Lung (tissue), 12 donors: Measurements from ENCODE around the gene KCNIP4. TPM values are rescaled to one million over a fixed set of nuclear protein-coding genes. Genes with fewer than 3 reads are reported as not detected.

ENCODE experiments used
- ATAC-seq: fragments of 200-7000 bp; cut with Tn5 transposase; one replicate; pipeline ENCODE4 v1.9.1; 2020; ENCODE audit warnings: moderate number of reproducible peaks; ENCODE audit not compliant: insufficient read depth, low FRiP score
- DNase-seq, 3 donors: peaks; one replicate each; pipeline ENCODE4 v3.0.0-alpha.2; 2013 to 2017
- H3K27ac ChIP-seq, 2 donors: one replicate each; pipeline ENCODE4 v1.5.1; 2013; ENCODE audit warnings: mild to moderate bottlenecking in 2 of 2, moderate library complexity in 2 of 2, control low read depth in 1 of 2, inconsistent platforms in 1 of 2, low read depth in 1 of 2, low read length in 1 of 2
- H3K27me3 ChIP-seq, 3 donors: one replicate each; pipeline ENCODE4 v1.5.1; 2013; ENCODE audit warnings: low read length in 2 of 3; ENCODE audit not compliant: control insufficient read depth in 3 of 3, insufficient read depth in 3 of 3
- H3K36me3 ChIP-seq, 4 donors: one replicate each; pipeline ENCODE4 v1.5.1; 2013; ENCODE audit warnings: low read length in 4 of 4, mild to moderate bottlenecking in 1 of 4, moderate library complexity in 1 of 4; ENCODE audit not compliant: control insufficient read depth in 4 of 4, insufficient read depth in 4 of 4
- H3K4me1 ChIP-seq, 5 donors: one replicate each; pipeline ENCODE4 v1.5.1; 2013; ENCODE audit warnings: low read length in 5 of 5, mild to moderate bottlenecking in 2 of 5, moderate library complexity in 1 of 5; ENCODE audit not compliant: control insufficient read depth in 5 of 5, insufficient read depth in 5 of 5
- H3K4me3 ChIP-seq: one replicate; pipeline ENCODE4 v1.5.1; 2013; ENCODE audit warnings: mild to moderate bottlenecking, control low read depth, moderate library complexity
- H3K9ac ChIP-seq, 2 donors: one replicate each; pipeline ENCODE4 v1.5.1; 2013; ENCODE audit warnings: low read length in 2 of 2, control low read depth in 1 of 2; ENCODE audit not compliant: insufficient read depth in 1 of 2
- H3K9me3 ChIP-seq, 4 donors: one replicate each; pipeline ENCODE4 v1.5.1; 2013; ENCODE audit warnings: low read length in 3 of 4, mild to moderate bottlenecking in 1 of 4, moderate library complexity in 1 of 4; ENCODE audit not compliant: control insufficient read depth in 4 of 4, insufficient read depth in 3 of 4
- WGBS, 2 donors: extraction: QIAGEN DNeasy Blood & Tissue Kit; methylation state at CpG; one replicate each; pipeline ENCODE4 v1.1.7; 2013; 5-methylcytosine and 5-hydroxymethylcytosine counted together
- polyA plus RNA-seq, 2 donors: library from polyadenylated mRNA; stranded (reverse); fragments of 200-250 nt; gene quantifications; one replicate each; pipeline ENCODE4 v1.2.1, GENCODE V29; 2013
- total RNA-seq, 2 donors: library from RNA; depleted of rRNA in 1 of 2; stranded (reverse); fragments of >200 nt in 1 of 2; gene quantifications; one replicate each; pipeline ENCODE4 v1.2.1, GENCODE V29; 2014 to 2021
- TF ChIP-seq, protein P1 (sequence below): IDR thresholded peaks from 2 replicates; pipeline ENCODE4 v1.5.1; 2012; ENCODE audit warnings: mild to moderate bottlenecking; ENCODE audit errors: control extremely low read depth, extremely low read depth
- donor health status: control.
- donor health status: control.
- donor health status: Bipolar disorder and iron deficiency.
- donor health status: healthy.
- donor health status: DM: yes; HTN: yes; CAD: no.

Gene KCNIP4
- total and polyA plus RNA-seq, 4 donors: 0.11 TPM; not detected in 3

DNA sequence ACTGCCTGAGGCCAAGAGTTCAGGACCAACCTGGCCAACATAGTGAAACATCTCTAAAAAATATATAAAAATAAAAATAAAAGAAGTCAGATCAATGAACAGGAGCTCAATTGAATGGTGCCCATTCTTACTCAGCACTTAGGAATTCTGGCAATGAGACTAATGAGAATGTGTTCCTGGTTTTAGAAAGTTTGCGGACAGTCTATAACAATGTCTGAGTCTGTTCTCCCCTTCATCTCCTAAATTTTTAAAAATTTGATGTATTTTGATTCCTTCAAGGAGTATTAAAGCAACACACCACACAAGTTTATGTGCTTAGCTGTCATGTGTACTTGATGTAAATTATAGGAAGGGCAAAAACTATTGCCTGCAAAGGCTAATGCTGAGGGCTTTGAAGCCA, 30.6 kb upstream of the KCNIP4 start:
- WGBS, 2 donors: 92 to 97% methylated on average over 1 of the region's 1 CpG
- H3K9me3 ChIP-seq: peaks cover 0 to 1% (median 0%) of the 10 kb centered on the region in 4 donors
- H3K4me1 ChIP-seq: no peaks in the 10 kb centered on the region
- no peak overlapping the region for H3K9ac ChIP-seq
- DNase-seq: no peak
- H3K4me3 ChIP-seq: no peak overlapping the region
- no peaks in the 10 kb centered on the region for H3K36me3 ChIP-seq
- TF ChIP-seq, protein P1, sequence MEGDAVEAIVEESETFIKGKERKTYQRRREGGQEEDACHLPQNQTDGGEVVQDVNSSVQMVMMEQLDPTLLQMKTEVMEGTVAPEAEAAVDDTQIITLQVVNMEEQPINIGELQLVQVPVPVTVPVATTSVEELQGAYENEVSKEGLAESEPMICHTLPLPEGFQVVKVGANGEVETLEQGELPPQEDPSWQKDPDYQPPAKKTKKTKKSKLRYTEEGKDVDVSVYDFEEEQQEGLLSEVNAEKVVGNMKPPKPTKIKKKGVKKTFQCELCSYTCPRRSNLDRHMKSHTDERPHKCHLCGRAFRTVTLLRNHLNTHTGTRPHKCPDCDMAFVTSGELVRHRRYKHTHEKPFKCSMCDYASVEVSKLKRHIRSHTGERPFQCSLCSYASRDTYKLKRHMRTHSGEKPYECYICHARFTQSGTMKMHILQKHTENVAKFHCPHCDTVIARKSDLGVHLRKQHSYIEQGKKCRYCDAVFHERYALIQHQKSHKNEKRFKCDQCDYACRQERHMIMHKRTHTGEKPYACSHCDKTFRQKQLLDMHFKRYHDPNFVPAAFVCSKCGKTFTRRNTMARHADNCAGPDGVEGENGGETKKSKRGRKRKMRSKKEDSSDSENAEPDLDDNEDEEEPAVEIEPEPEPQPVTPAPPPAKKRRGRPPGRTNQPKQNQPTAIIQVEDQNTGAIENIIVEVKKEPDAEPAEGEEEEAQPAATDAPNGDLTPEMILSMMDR: no peak
- H3K27ac ChIP-seq: no peak overlapping the region
- ATAC-seq: no peak
- no peaks in the 10 kb centered on the region for H3K27me3 ChIP-seq

- Histone ChIP-seq H3K4me3 (no peak overlapping the region), H3K27me3 (no peaks in the 10 kb centered on the region), H3K27ac (no peak overlapping the region), H3K36me3 (no peaks in the 10 kb centered on the region), H3K9me3 (peaks cover 0 to 1% (median 0%) of the 10 kb centered on the region in 4 donors), H3K4me1 (no peaks in the 10 kb centered on the region), H3K9ac (no peak overlapping the region)
- TF ChIP-seq, protein P1: no peak
- DNase-seq: no peak
- ATAC-seq: no peak
- WGBS, 2 donors: 64 to 74% methylated on average over 1 of the region's 1 CpG
Measured at GRCh38 chr4:21976166-21976565, 27.6 kb upstream of the KCNIP4 start.

GRCh38 chr4:21973850-21974249, 25.3 kb upstream of the KCNIP4 start:
- no peaks in the 10 kb centered on the region for H3K4me1 ChIP-seq
- no peak overlapping the region for H3K4me3 ChIP-seq
- H3K9me3 ChIP-seq: peaks cover 0 to 1% (median 0%) of the 10 kb centered on the region in 4 donors
- TF ChIP-seq, protein P1: no peak
- 70 to 73% methylated on average over 3 of the region's 3 CpGs for WGBS, 2 donors
- DNase-seq (no peak), ATAC-seq (no peak)
- H3K27me3 ChIP-seq: no peaks in the 10 kb centered on the region
- no peak overlapping the region for H3K9ac ChIP-seq
- no peaks in the 10 kb centered on the region for H3K36me3 ChIP-seq
- H3K27ac ChIP-seq: no peak overlapping the region

DNA sequence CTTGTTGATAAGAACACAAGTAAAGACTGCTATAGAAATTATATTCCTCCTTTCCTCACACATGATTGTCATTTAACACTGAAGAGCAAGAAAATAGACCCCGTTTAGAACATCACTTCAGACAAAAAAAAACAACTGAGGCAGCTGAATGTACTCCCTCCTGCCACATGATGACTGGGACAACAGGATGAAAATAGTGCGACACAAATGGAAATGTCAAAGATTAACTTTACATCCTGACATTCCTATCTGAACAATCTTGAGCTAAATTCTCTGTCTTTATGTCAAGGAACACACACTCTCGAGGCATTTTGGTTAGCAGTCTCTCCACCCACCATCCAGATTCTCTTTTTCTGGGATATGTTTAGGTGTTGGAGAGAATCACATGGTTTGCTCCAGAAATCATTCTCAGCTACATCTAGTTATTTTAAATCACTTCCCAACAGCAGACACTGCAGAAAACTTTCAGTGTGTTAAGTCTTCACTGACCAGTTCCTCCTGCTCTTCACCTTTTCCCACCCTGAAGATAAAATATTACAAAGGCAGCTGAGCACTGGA, 16.3 kb upstream of the KCNIP4 start:
- H3K9ac ChIP-seq: no peak overlapping the region
- TF ChIP-seq, protein P1: no peak
- no peak for DNase-seq
- H3K36me3 ChIP-seq: no peaks in the 10 kb centered on the region
- no peak overlapping the region for H3K27ac ChIP-seq
- no peaks in the 10 kb centered on the region for H3K9me3 ChIP-seq
- no peak overlapping the region for H3K4me3 ChIP-seq
- no peak for ATAC-seq
- H3K27me3 ChIP-seq: no peaks in the 10 kb centered on the region
- 61 to 67% methylated on average over 3 of the region's 3 CpGs for WGBS, 2 donors
- no peaks in the 10 kb centered on the region for H3K4me1 ChIP-seq
